HG03060 (cell line): Measurements from ENCODE around the gene RMDN2.
"Not testable (repeated sequence)": the region's sequence is repeated elsewhere in the genome, so short reads cannot be mapped to it uniquely, and the experiment has no call there.

Experiments
- ATAC-seq: cut with Tn5 transposase; IDR thresholded peaks from one replicate; pipeline ENCODE4 v1.9.1; 2021; ENCODE audit warnings: low read depth, moderate number of reproducible peaks; ENCODE audit not compliant: unreplicated experiment

Gene RMDN2

GRCh38 chr2:37984176-37984575 lies 59.1 kb downstream of the RMDN2 start:
- ATAC-seq = no peak

- ATAC-seq = no peak
Measured at GRCh38 chr2:37984589-37984988, 59.5 kb downstream of the RMDN2 start.

GRCh38 chr2:37985333-37985732 lies 60.2 kb downstream of the RMDN2 start:
- ATAC-seq = no peak

- no peak for ATAC-seq
Measured at GRCh38 chr2:37987098-37987775, 62.1 kb downstream of the RMDN2 start.

- no peak for ATAC-seq
Measured at GRCh38 chr2:37992601-37993000, 67.5 kb downstream of the RMDN2 start.

- no peak for ATAC-seq
Measured at GRCh38 chr2:37993143-37993542, 68.1 kb downstream of the RMDN2 start.

GRCh38 chr2:37997629-37998028 lies 72.5 kb downstream of the RMDN2 start:
- ATAC-seq = no peak

- no peak for ATAC-seq
Measured at GRCh38 chr2:38000485-38001222, 75.6 kb downstream of the RMDN2 start.

GRCh38 chr2:38010187-38010586 lies 85.1 kb downstream of the RMDN2 start:
- ATAC-seq = not testable (repeated sequence)

- no peak for ATAC-seq
Measured at GRCh38 chr2:38010995-38011394, 85.9 kb downstream of the RMDN2 start.

- no peak for ATAC-seq
Measured at GRCh38 chr2:38013158-38013752, 88.2 kb downstream of the RMDN2 start.

- ATAC-seq = no peak
Measured at GRCh38 chr2:38016219-38016618, 91.1 kb downstream of the RMDN2 start.

GRCh38 chr2:38017836-38018235 lies 92.7 kb downstream of the RMDN2 start:
- no peak for ATAC-seq

GRCh38 chr2:38020359-38021069 lies 95.4 kb downstream of the RMDN2 start:
- ATAC-seq = not testable (repeated sequence)

- ATAC-seq = no peak
Measured at GRCh38 chr2:38021589-38021988, 96.5 kb downstream of the RMDN2 start.

- no peak for ATAC-seq
Measured at GRCh38 chr2:38026846-38027245, 101.8 kb downstream of the RMDN2 start.

GRCh38 chr2:38028829-38029228 lies 103.7 kb downstream of the RMDN2 start:
- ATAC-seq = no peak

GRCh38 chr2:38029512-38029911 lies 104.4 kb downstream of the RMDN2 start:
- no peak for ATAC-seq

- no peak for ATAC-seq
Measured at GRCh38 chr2:38030635-38031355, 105.7 kb downstream of the RMDN2 start.

GRCh38 chr2:38032946-38033345 lies 107.9 kb downstream of the RMDN2 start:
- no peak for ATAC-seq
